Panc1 (cell line): ENCODE measurements around the gene USP10. TPM values are rescaled to one million over a fixed set of nuclear protein-coding genes. Genes with fewer than 3 reads are reported as not detected.

Experiments used
- ATAC-seq: fragments of 200-7000 bp; cut with Tn5 transposase; 2 replicates; pipeline ENCODE4 v1.9.1; 2020; ENCODE audit warnings: mild to moderate bottlenecking, moderate library complexity
- BruUV-seq: library from RNA; stranded (reverse); fragments of 400-500 nt; replicated peaks from 2 replicates; lab custom pipeline; 2021; lab: Mats Ljungman, UMichigan
- CTCF ChIA-PET: fragments of 300-600 bp; sonication (Branson Sonifier 250); formaldehyde crosslinking; loops from one replicate; lab custom pipeline; 2022; ENCODE audit warnings: antibody characterized with exemption; lab: Charles Lee
- POLR2A ChIA-PET: fragments of 300-600 bp; sonication (Branson Sonifier 250); formaldehyde crosslinking; loops from one replicate; lab custom pipeline; 2022; ENCODE audit warnings: antibody characterized with exemption; lab: Charles Lee
- DNase-seq: peaks from one replicate; pipeline ENCODE4 v3.0.0-alpha.2; 2010; ENCODE audit warnings: low read depth, low spot score
- H3K27ac ChIP-seq: 2 replicates; pipeline ENCODE4 v1.5.1; 2011; ENCODE audit warnings: mild to moderate bottlenecking, low read length, inconsistent platforms
- H3K27me3 ChIP-seq: fragments of 200-500 bp; sonication (Bioruptor generic); 2 replicates; pipeline ENCODE4 v1.6.0; 2014; ENCODE audit warnings: low read length, inconsistent platforms; ENCODE audit not compliant: control insufficient read depth, insufficient read depth
- H3K36me3 ChIP-seq: fragments of 200-500 bp; sonication (Bioruptor generic); 2 replicates; pipeline ENCODE4 v1.5.1; 2014; ENCODE audit warnings: inconsistent platforms, mild to moderate bottlenecking, low read length, moderate library complexity; ENCODE audit not compliant: control insufficient read depth, insufficient read depth
- H3K4me1 ChIP-seq: 2 replicates; pipeline ENCODE4 v1.5.1; 2011; ENCODE audit warnings: inconsistent platforms, mild to moderate bottlenecking, low read length, moderate library complexity; ENCODE audit not compliant: control insufficient read depth, insufficient read depth
- H3K4me3 ChIP-seq, 2 experiments: 2 replicates each; pipeline ENCODE4 v1.5.1; 2011 to 2012; ENCODE audit warnings: low read depth in 2 of 2, low read length in 2 of 2, mild to moderate bottlenecking in 2 of 2, inconsistent platforms in 1 of 2, moderate library complexity in 1 of 2
- H3K9me3 ChIP-seq: fragments of 200-500 bp; sonication (Bioruptor generic); 2 replicates; pipeline ENCODE4 v1.5.1; 2014; ENCODE audit warnings: low read depth, mild to moderate bottlenecking, inconsistent platforms, low read length, moderate library complexity; ENCODE audit not compliant: control insufficient read depth, insufficient read depth
- POLR2AphosphoS5 ChIP-seq: IDR thresholded peaks from 2 replicates; pipeline ENCODE4 v1.6.1; 2012; ENCODE audit warnings: mild to moderate bottlenecking, low read depth, low read length, moderate library complexity
- SIN3A ChIP-seq: IDR thresholded peaks from 2 replicates; pipeline ENCODE4 v1.6.1; 2012; ENCODE audit warnings: low read depth, mild to moderate bottlenecking, low read length, moderate library complexity, borderline replicate concordance; ENCODE audit not compliant: insufficient read depth
- TCF7L2 ChIP-seq: IDR thresholded peaks from 2 replicates; pipeline ENCODE4 v1.6.1; 2011; ENCODE audit warnings: mild to moderate bottlenecking, low read depth, low read length, inconsistent platforms
- in situ Hi-C: cut with HindIII; loops from 2 replicates; pipeline ENCODE4 v1.10.0; 2016; ENCODE audit warnings: low sequenced_read_pairs, low pct_unique_long_range_greater_than_20kb
- intact Hi-C: fragments of 100-400 bp; cut with micrococcal nuclease; formaldehyde crosslinking; loops from one replicate; pipeline ENCODE4 v1.10.0; 2022; ENCODE audit not compliant: unreplicated experiment
- total RNA-seq: library from RNA; stranded (reverse); gene quantifications from one replicate; pipeline ENCODE4 v1.2.1, GENCODE V29; 2021; ENCODE audit not compliant: unreplicated experiment
- TF ChIP-seq, protein P1 (sequence below): fragments of 450-650 bp; IDR thresholded peaks from 2 replicates; pipeline ENCODE4 v1.5.1; 2017; ENCODE audit warnings: mild to moderate bottlenecking
- TF ChIP-seq, protein P2 (sequence below), 2 experiments: IDR thresholded peaks; 2 replicates each; pipeline ENCODE4 v1.6.1; 2011 to 2012; ENCODE audit warnings: low read depth in 2 of 2, control low read depth in 1 of 2, low read length in 1 of 2, mild to moderate bottlenecking in 1 of 2, moderate library complexity in 1 of 2; ENCODE audit not compliant: insufficient read depth in 1 of 2

The USP10 gene
- total RNA-seq, 1 experiment from 2014 or later = 77.4 TPM

DNA sequence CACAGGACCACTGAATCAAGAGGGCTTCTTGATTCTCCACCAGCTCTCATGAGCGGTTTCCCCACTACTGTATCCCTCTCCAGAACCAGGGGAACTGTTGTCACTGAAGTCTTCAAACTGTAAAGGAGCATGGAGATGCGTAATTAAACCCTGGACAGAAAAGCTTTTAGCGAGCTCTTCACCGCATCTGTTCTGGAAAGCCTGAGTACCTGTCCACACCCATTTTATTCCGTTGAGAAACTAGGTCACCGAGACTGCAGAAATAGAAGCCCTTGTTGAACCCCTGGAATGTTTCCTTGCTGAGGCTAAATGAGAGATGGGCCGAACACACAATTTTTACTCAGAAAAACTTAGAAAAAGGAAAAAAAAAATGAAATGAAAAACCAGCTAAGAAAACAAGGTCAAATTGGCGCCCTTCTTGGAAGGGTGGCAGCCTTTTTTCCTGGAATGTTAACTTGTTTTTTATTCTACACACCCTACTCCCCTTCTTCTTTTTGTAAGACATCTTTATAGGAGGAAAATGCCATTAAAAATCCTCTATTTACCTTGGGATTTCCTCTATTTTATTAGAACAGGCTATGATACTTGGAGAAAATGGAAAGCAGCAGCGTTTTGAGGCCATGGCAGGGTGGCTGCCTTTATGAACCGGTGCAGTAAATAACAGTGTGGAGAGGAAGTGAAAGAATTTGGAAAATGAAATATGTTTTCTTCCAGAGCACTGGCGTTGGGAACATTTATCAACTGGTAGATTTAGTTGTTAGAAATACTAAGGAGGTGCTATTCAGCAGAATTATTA is 67.4 kb downstream of the USP10 start:
- ChIA-PET POLR2A (interaction anchor here (0.6 kb wide), 1 partner anchor 128 kb away, joined by 5 read pairs; no protein-coding TSS in a partner anchor), CTCF (no interaction called here)
- H3K27ac ChIP-seq = no peak overlapping the region
- intact Hi-C loops = no loop called here
- no peak overlapping the region for H3K4me3 ChIP-seq
- DNase-seq = no peak
- no peak for ATAC-seq
- in situ Hi-C loops = no loop called here
- no peaks in the 10 kb centered on the region for H3K9me3 ChIP-seq
- TF ChIP-seq, protein P1, sequence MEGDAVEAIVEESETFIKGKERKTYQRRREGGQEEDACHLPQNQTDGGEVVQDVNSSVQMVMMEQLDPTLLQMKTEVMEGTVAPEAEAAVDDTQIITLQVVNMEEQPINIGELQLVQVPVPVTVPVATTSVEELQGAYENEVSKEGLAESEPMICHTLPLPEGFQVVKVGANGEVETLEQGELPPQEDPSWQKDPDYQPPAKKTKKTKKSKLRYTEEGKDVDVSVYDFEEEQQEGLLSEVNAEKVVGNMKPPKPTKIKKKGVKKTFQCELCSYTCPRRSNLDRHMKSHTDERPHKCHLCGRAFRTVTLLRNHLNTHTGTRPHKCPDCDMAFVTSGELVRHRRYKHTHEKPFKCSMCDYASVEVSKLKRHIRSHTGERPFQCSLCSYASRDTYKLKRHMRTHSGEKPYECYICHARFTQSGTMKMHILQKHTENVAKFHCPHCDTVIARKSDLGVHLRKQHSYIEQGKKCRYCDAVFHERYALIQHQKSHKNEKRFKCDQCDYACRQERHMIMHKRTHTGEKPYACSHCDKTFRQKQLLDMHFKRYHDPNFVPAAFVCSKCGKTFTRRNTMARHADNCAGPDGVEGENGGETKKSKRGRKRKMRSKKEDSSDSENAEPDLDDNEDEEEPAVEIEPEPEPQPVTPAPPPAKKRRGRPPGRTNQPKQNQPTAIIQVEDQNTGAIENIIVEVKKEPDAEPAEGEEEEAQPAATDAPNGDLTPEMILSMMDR = no peak
- TF ChIP-seq POLR2AphosphoS5 (no peak), SIN3A (no peak), TCF7L2 (no peak)
- TF ChIP-seq, protein P2, sequence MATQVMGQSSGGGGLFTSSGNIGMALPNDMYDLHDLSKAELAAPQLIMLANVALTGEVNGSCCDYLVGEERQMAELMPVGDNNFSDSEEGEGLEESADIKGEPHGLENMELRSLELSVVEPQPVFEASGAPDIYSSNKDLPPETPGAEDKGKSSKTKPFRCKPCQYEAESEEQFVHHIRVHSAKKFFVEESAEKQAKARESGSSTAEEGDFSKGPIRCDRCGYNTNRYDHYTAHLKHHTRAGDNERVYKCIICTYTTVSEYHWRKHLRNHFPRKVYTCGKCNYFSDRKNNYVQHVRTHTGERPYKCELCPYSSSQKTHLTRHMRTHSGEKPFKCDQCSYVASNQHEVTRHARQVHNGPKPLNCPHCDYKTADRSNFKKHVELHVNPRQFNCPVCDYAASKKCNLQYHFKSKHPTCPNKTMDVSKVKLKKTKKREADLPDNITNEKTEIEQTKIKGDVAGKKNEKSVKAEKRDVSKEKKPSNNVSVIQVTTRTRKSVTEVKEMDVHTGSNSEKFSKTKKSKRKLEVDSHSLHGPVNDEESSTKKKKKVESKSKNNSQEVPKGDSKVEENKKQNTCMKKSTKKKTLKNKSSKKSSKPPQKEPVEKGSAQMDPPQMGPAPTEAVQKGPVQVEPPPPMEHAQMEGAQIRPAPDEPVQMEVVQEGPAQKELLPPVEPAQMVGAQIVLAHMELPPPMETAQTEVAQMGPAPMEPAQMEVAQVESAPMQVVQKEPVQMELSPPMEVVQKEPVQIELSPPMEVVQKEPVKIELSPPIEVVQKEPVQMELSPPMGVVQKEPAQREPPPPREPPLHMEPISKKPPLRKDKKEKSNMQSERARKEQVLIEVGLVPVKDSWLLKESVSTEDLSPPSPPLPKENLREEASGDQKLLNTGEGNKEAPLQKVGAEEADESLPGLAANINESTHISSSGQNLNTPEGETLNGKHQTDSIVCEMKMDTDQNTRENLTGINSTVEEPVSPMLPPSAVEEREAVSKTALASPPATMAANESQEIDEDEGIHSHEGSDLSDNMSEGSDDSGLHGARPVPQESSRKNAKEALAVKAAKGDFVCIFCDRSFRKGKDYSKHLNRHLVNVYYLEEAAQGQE (IDR thresholded peaks at IDR 0.05; ENCODE audit: insufficient read depth in 1 of 2, low read depth in 2 of 2, low read length in 1 of 2) = no peak
- no TSS peak for BruUV-seq
- H3K36me3 ChIP-seq = peaks cover 4% of the 10 kb centered on the region; the same call in 1 of the 2 replicates
- H3K27me3 ChIP-seq = no peaks in the 10 kb centered on the region
- no peaks in the 10 kb centered on the region for H3K4me1 ChIP-seq

DNA sequence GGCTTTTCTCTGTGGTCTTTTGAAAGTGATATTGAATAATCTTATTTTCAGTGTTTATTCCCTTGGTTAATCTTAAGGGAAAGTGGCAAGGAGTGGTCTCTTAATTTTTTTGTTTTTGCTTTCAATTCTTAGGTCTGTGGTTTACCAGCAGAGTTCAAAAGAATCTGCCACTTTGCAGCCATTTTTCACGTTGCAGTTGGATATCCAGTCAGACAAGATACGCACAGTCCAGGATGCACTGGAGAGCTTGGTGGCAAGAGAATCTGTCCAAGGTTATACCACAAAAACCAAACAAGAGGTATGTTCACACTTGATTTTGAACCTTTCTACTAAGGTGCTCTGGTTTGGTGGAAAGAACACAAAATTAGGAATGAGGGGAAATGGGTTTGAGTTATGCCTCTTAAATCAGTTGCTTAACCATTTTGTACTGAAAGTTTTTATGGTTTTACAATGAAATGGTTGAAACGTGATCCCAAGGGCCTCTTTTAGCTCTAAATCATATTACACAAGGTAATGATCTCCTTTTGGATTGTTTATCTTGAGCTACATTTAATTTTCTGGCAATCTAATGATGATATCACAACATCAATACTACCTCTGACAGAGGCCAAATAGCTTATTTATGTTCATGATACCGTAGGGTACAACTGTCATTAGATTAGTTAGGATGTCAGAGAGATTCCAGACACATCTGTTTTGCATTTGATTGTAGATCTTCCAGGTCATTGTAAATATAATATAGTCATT is 68.4 kb downstream of the USP10 start:
- BruUV-seq = no TSS peak
- no peaks in the 10 kb centered on the region for H3K9me3 ChIP-seq
- DNase-seq (no peak), ATAC-seq (no peak)
- ChIA-PET CTCF (no interaction called here), POLR2A (interaction anchor here (1.0 kb wide), 1 partner anchor 38 kb away, joined by 3 read pairs; no protein-coding TSS in a partner anchor)
- peaks cover 2% of the 10 kb centered on the region; the same call in 1 of the 2 replicates for H3K36me3 ChIP-seq
- in situ Hi-C loops (no loop called here), intact Hi-C loops (no loop called here)
- TF ChIP-seq POLR2AphosphoS5 (no peak), TCF7L2 (no peak)
- no peak overlapping the region for H3K27ac ChIP-seq
- no peaks in the 10 kb centered on the region for H3K4me1 ChIP-seq
- H3K27me3 ChIP-seq = no peaks in the 10 kb centered on the region
- H3K4me3 ChIP-seq = no peak overlapping the region
